Measurements from ENCODE around the gene EPS15. TPM values are rescaled to one million over a fixed set of nuclear protein-coding genes. Genes with fewer than 3 reads are reported as not detected.

The EPS15 gene
- total and polyA plus RNA-seq, 10 of the 15 experiments (the other 5 are each of a cell fraction or from before 2014, with no cell fraction given) = 24.7 to 87.8 (median 56.3) TPM

GRCh38 chr1:51543858-51544257 is 24.8 kb upstream of the EPS15 start (continued):
- TF ChIP-seq ZNF592 (IDR thresholded peaks at IDR 0.05) = no peak
- TF ChIP-seq TCF12 (IDR thresholded peaks at IDR 0.05; ENCODE audit: low read depth, low read length) = no peak
- no peak for TF ChIP-seq ZBTB11 (CRISPR knock-in tag; IDR thresholded peaks at IDR 0.05)
